ENCODE measurements around the gene RGS7.

DNA sequence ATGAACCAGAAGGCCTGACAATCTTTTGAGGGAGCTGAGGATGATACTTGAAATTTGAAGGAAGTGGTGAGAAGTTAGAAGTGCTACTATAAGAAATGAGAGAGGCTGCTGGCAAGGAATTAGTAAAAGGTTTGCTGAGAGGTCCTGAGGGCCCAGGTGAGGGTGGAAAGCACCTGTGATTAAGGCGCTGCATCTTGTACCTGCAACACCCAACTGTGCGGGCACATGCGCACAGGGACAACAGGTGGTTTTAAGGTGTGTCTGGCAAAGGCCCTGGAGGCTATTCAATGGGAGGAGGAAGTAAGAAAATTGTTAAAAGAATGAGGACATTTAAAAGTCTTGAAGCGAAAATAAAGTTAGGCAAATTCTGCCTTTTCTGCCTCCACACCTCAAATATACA is 349.3 kb downstream of the RGS7 start:
- TF ChIP-seq, protein P1, sequence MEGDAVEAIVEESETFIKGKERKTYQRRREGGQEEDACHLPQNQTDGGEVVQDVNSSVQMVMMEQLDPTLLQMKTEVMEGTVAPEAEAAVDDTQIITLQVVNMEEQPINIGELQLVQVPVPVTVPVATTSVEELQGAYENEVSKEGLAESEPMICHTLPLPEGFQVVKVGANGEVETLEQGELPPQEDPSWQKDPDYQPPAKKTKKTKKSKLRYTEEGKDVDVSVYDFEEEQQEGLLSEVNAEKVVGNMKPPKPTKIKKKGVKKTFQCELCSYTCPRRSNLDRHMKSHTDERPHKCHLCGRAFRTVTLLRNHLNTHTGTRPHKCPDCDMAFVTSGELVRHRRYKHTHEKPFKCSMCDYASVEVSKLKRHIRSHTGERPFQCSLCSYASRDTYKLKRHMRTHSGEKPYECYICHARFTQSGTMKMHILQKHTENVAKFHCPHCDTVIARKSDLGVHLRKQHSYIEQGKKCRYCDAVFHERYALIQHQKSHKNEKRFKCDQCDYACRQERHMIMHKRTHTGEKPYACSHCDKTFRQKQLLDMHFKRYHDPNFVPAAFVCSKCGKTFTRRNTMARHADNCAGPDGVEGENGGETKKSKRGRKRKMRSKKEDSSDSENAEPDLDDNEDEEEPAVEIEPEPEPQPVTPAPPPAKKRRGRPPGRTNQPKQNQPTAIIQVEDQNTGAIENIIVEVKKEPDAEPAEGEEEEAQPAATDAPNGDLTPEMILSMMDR (IDR thresholded peaks at IDR 0.05; ENCODE audit: low read depth, low read length), result no peak
- no peak for TF ChIP-seq EZH2phosphoT487 (IDR thresholded peaks at IDR 0.05; ENCODE audit: low read depth)

Data from OCI-LY3 (cell line).